Measurements from ENCODE around the gene FLYWCH1. TPM values are rescaled to one million over a fixed set of nuclear protein-coding genes. Genes with fewer than 3 reads are reported as not detected.

Gene FLYWCH1
- total and polyA plus RNA-seq, 2 of the 8 experiments (the other 6 are each of a cell fraction or from before 2014, with no cell fraction given) = 12.4 to 23.5 TPM

- TF ChIP-seq EP300 (IDR thresholded peaks at IDR 0.05; ENCODE audit: borderline replicate concordance in 1 of 2, low read depth in 2 of 2, low read length in 2 of 2) = 0 out of 3 replicates have a peak, but pooled peaks of 1 of the 2 experiments have one; percentile 27
- TF ChIP-seq FOSL1 (IDR thresholded peaks at IDR 0.05; ENCODE audit: insufficient read depth, low read depth, low read length) = no peak
- no peak for TF ChIP-seq BCL11A (IDR thresholded peaks at IDR 0.05; ENCODE audit: low read depth in 2 of 2, low read length in 2 of 2)
- TF ChIP-seq CREB1 (IDR thresholded peaks at IDR 0.05) = peak; percentile 54; the same call in 1 of the 2 replicates
- TF ChIP-seq EGR1 (IDR thresholded peaks at IDR 0.05; ENCODE audit: borderline replicate concordance, low read depth, low read length) = no peak
Measured at GRCh38 chr16:2904100-2904921, 7.4 kb upstream of the FLYWCH1 start (continued).

Measured in H1 (cell line).